Ishikawa (cell line): ENCODE results near the gene RNPEPL1.

Experiments
- EP300 ChIP-seq: IDR thresholded peaks from 2 replicates; pipeline ENCODE4 v1.6.1; 2012; ENCODE audit warnings: borderline replicate concordance
- FOXM1 ChIP-seq: IDR thresholded peaks from 2 replicates; pipeline ENCODE4 v1.6.1; 2012; ENCODE audit warnings: low read depth, borderline replicate concordance
- TEAD4 ChIP-seq: IDR thresholded peaks from 2 replicates; pipeline ENCODE4 v1.6.1; 2012
- YY1 ChIP-seq: IDR thresholded peaks from 2 replicates; pipeline ENCODE4 v1.6.1; 2012; ENCODE audit warnings: low read depth
- TF ChIP-seq, protein P1 (sequence below): IDR thresholded peaks from 2 replicates; pipeline ENCODE4 v1.6.1; 2012

DNA sequence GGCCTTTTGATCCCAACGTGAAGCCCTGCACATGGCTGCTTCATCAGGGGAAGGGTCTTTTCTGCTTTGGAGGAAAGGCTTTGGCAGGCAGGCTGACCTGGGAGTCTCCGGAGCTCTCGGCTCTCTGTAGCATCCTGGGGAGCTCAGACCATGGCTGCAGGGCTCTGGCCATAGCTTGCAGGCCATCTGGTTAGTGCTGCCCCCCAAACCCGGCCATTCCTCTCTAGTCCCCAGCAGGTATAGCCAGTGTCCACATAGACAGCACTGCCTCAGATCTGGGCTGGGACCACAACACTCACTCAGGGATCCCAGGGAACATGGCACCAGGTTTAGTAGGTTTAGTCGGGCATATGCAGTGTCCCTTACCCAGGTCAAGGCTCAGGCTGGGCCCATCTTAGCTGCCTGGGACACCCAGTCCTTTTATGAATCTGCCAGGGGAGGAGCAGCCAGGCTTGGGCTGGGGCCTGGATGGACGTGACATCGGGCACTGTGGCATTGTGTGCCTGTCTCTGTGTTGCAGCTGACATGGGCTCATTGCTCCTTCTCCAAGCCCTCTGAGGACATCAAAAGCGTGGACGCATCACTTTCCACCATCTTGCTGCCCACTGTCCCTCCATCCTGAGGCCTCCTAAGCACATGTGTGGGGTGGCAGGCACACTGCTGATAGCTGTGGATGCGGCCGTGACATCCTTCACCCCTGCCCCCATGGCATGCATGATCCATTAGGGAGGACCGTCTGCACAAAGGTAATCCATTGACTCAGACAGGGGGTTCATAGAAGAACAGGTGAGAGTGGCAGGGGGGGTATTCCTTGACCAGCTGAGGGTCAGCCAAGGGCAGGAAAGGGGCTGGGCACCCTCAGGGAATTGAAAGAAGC, 37.8 kb downstream of the RNPEPL1 start:
- TF ChIP-seq EP300 (no peak), YY1 (no peak), TEAD4 (no peak), FOXM1 (no peak)
- TF ChIP-seq, protein P1, sequence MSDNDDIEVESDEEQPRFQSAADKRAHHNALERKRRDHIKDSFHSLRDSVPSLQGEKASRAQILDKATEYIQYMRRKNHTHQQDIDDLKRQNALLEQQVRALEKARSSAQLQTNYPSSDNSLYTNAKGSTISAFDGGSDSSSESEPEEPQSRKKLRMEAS = no peak
